ENCODE results near the gene CCDC192.

DNA sequence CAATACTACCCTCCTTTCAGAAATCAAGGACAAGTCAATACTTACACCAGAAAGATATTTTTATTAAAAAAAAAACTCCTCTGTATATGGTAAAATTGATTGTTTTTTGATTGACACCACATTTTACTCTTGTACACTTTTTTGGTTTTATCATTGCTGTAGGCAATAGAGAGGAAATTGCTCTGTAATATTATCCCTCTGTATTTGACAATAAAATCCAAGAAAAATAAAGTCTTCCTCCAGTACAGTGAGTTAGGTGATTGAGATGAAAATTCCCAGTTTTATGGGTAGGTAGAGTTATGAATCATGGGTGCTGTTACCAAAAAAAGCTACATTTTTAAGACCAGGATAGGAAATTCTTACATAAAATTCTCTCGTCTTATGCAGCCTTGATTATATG, 22.6 kb upstream of the CCDC192 start:
- no peak for TF ChIP-seq ZNF274 (IDR thresholded peaks at IDR 0.05; ENCODE audit: insufficient read depth, insufficient read length)
- TF ChIP-seq, protein P1, sequence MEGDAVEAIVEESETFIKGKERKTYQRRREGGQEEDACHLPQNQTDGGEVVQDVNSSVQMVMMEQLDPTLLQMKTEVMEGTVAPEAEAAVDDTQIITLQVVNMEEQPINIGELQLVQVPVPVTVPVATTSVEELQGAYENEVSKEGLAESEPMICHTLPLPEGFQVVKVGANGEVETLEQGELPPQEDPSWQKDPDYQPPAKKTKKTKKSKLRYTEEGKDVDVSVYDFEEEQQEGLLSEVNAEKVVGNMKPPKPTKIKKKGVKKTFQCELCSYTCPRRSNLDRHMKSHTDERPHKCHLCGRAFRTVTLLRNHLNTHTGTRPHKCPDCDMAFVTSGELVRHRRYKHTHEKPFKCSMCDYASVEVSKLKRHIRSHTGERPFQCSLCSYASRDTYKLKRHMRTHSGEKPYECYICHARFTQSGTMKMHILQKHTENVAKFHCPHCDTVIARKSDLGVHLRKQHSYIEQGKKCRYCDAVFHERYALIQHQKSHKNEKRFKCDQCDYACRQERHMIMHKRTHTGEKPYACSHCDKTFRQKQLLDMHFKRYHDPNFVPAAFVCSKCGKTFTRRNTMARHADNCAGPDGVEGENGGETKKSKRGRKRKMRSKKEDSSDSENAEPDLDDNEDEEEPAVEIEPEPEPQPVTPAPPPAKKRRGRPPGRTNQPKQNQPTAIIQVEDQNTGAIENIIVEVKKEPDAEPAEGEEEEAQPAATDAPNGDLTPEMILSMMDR (IDR thresholded peaks at IDR 0.05 in 2 of 3, conservative IDR thresholded peaks at IDR 0.05 in 1 of 3; ENCODE audit: control insufficient read depth in 2 of 3, extremely low read depth in 1 of 3, insufficient read depth in 1 of 3, low read depth in 3 of 3, low read length in 3 of 3), result no peak
- TF ChIP-seq CHD1 (IDR thresholded peaks at IDR 0.05; ENCODE audit: low read depth, low read length), result no peak
- no peak for TF ChIP-seq NFYB (IDR thresholded peaks at IDR 0.05; ENCODE audit: insufficient read depth, low read depth, low read length)
- no peak for TF ChIP-seq POLR2AphosphoS5 (IDR thresholded peaks at IDR 0.05; ENCODE audit: low read length)
- no peak for TF ChIP-seq CREM (IDR thresholded peaks at IDR 0.05; ENCODE audit: low read depth)
- TF ChIP-seq STAT3 (IDR thresholded peaks at IDR 0.05; ENCODE audit: low read depth, low read length), result no peak
- no peak for TF ChIP-seq EZH2 (IDR thresholded peaks at IDR 0.05; ENCODE audit: borderline replicate concordance, control insufficient read depth, low read depth, low read length)

All from GM12878 (cell line).